Urinary bladder (tissue), 4 donors: ENCODE data around the gene HOXC5. TPM values are rescaled to one million over a fixed set of nuclear protein-coding genes. Genes with fewer than 3 reads are reported as not detected.

ENCODE experiments used
- DNase-seq: peaks from one replicate; pipeline ENCODE4 v3.0.0-alpha.2; 2015; ENCODE audit errors: extremely low spot score
- H3K27ac ChIP-seq: one replicate; pipeline ENCODE4 v1.5.1; 2013; ENCODE audit warnings: low read depth, mild to moderate bottlenecking, moderate library complexity
- H3K36me3 ChIP-seq: one replicate; pipeline ENCODE4 v1.6.1; 2013; ENCODE audit warnings: mild to moderate bottlenecking, moderate library complexity; ENCODE audit not compliant: insufficient read depth
- H3K4me1 ChIP-seq: one replicate; pipeline ENCODE4 v1.6.1; 2013; ENCODE audit warnings: mild to moderate bottlenecking, moderate library complexity; ENCODE audit not compliant: insufficient read depth
- H3K4me3 ChIP-seq: one replicate; pipeline ENCODE4 v1.5.1; 2013; ENCODE audit warnings: low read depth, low read length
- WGBS: extraction: QIAGEN DNeasy Blood & Tissue Kit; methylation state at CpG from one replicate; pipeline ENCODE4 v1.1.7; 2013; 5-methylcytosine and 5-hydroxymethylcytosine counted together
- polyA plus RNA-seq: library from polyadenylated mRNA; stranded (reverse); fragments of 200-250 nt; gene quantifications from one replicate; pipeline ENCODE4 v1.2.3, GENCODE V29; 2013
- total RNA-seq: library from RNA; depleted of rRNA; stranded (reverse); fragments of >200 nt; gene quantifications from one replicate; pipeline ENCODE4 v1.2.3, GENCODE V29; 2014
- donor health status: healthy with polysubstance abuse.
- donor health status: healthy.

HOXC5 gene
- total and polyA plus RNA-seq, 2 donors = 0.11 to 0.42 TPM

GRCh38 chr12:54042970-54043853, 10.4 kb downstream of the HOXC5 start:
- Histone ChIP-seq H3K4me3 (no peak overlapping the region), H3K27ac (no peak overlapping the region), H3K4me1 (no peaks in the 10 kb centered on the region), H3K36me3 (no peaks in the 10 kb centered on the region)
- WGBS = 39% methylated on average over 6 of the region's 6 CpGs
- DNase-seq = no peak

GRCh38 chr12:54044425-54045103, 11.7 kb downstream of the HOXC5 start:
- no peak overlapping the region for H3K4me3 ChIP-seq
- no peaks in the 10 kb centered on the region for H3K4me1 ChIP-seq
- H3K36me3 ChIP-seq = no peaks in the 10 kb centered on the region
- H3K27ac ChIP-seq = no peak overlapping the region
- WGBS = 31% methylated on average over 5 of the region's 5 CpGs
- no peak for DNase-seq

- no peaks in the 10 kb centered on the region for H3K4me1 ChIP-seq
- no peaks in the 10 kb centered on the region for H3K36me3 ChIP-seq
- no peak overlapping the region for H3K27ac ChIP-seq
- no peak for DNase-seq
- H3K4me3 ChIP-seq = no peak overlapping the region
These were observed 12.6 kb downstream of the HOXC5 start for GRCh38 chr12:54045401-54045800.

GRCh38 chr12:54045868-54046521, 13.1 kb downstream of the HOXC5 start:
- 18% methylated on average over 16 of the region's 16 CpGs for WGBS
- H3K4me3 ChIP-seq = no peak overlapping the region
- DNase-seq = no peak
- no peaks in the 10 kb centered on the region for H3K4me1 ChIP-seq
- H3K36me3 ChIP-seq = no peaks in the 10 kb centered on the region
- H3K27ac ChIP-seq = no peak overlapping the region

GRCh38 chr12:54046809-54047159, 13.9 kb downstream of the HOXC5 start:
- Histone ChIP-seq H3K4me3 (no peak overlapping the region), H3K36me3 (no peaks in the 10 kb centered on the region), H3K27ac (no peak overlapping the region), H3K4me1 (no peaks in the 10 kb centered on the region)
- 16% methylated on average over 27 of the region's 27 CpGs for WGBS
- DNase-seq = no peak

GRCh38 chr12:54047160-54047963, 14.5 kb downstream of the HOXC5 start:
- H3K36me3 ChIP-seq = no peaks in the 10 kb centered on the region
- no peak overlapping the region for H3K4me3 ChIP-seq
- no peak overlapping the region for H3K27ac ChIP-seq
- DNase-seq = no peak
- no peaks in the 10 kb centered on the region for H3K4me1 ChIP-seq
- WGBS = 10% methylated on average over 61 of the region's 61 CpGs

GRCh38 chr12:54047964-54048303, 15.1 kb downstream of the HOXC5 start:
- WGBS = 25% methylated on average over 8 of the region's 8 CpGs
- Histone ChIP-seq H3K4me3 (no peak overlapping the region), H3K4me1 (no peaks in the 10 kb centered on the region), H3K36me3 (no peaks in the 10 kb centered on the region), H3K27ac (no peak overlapping the region)
- DNase-seq = no peak

- WGBS = 27% methylated on average over 3 of the region's 3 CpGs
- peaks cover 1% of the 10 kb centered on the region for H3K4me1 ChIP-seq
- no peak for DNase-seq
These were observed 15.7 kb downstream of the HOXC5 start for GRCh38 chr12:54048406-54049093.

GRCh38 chr12:54049108-54049507, 16.3 kb downstream of the HOXC5 start:
- 36% methylated on average over 6 of the region's 6 CpGs for WGBS
- Histone ChIP-seq H3K36me3 (no peaks in the 10 kb centered on the region), H3K27ac (no peak overlapping the region), H3K4me3 (no peak overlapping the region), H3K4me1 (peaks cover 1% of the 10 kb centered on the region)
- no peak for DNase-seq

More at GRCh38 chr12:54048406-54049093, 15.7 kb downstream of the HOXC5 start:
- H3K4me3 ChIP-seq = no peak overlapping the region
- no peaks in the 10 kb centered on the region for H3K36me3 ChIP-seq
- no peak overlapping the region for H3K27ac ChIP-seq

GRCh38 chr12:54050482-54050810, 17.6 kb downstream of the HOXC5 start:
- Histone ChIP-seq H3K4me1 (peaks cover 1% of the 10 kb centered on the region), H3K27ac (no peak overlapping the region), H3K4me3 (no peak overlapping the region), H3K36me3 (no peaks in the 10 kb centered on the region)
- no peak for DNase-seq
- 17% methylated on average over 2 of the region's 2 CpGs for WGBS

- 18% methylated on average over 12 of the region's 12 CpGs for WGBS
- H3K36me3 ChIP-seq = no peaks in the 10 kb centered on the region
- H3K4me3 ChIP-seq = no peak overlapping the region
- no peak overlapping the region for H3K27ac ChIP-seq
- DNase-seq = no peak
- H3K4me1 ChIP-seq = peaks cover 1% of the 10 kb centered on the region
These were observed 18.4 kb downstream of the HOXC5 start for GRCh38 chr12:54051026-54051842.

- DNase-seq = no peak
- Histone ChIP-seq H3K4me1 (peaks cover 1% of the 10 kb centered on the region), H3K27ac (no peak overlapping the region), H3K4me3 (no peak overlapping the region), H3K36me3 (no peaks in the 10 kb centered on the region)
- 7% methylated on average over 24 of the region's 24 CpGs for WGBS
These were observed 19.1 kb downstream of the HOXC5 start for GRCh38 chr12:54051874-54052437.
